Mesenchymal stem cell (in vitro differentiated cells and primary cell): ENCODE measurements around the gene SNX27.

Source experiments
- DNase-seq: peaks from one replicate; pipeline ENCODE4 v3.0.0-alpha.2; 2013
- H2AFZ ChIP-seq: one replicate; pipeline ENCODE4 v1.6.1; 2013; ENCODE audit warnings: low read depth, mild to moderate bottlenecking, control low read depth, inconsistent platforms, low read length, moderate library complexity
- H2AK5ac ChIP-seq: 2 replicates; pipeline ENCODE4 v1.6.1; 2013; ENCODE audit warnings: low read length, moderate library complexity, mild to moderate bottlenecking, inconsistent platforms; ENCODE audit not compliant: severe bottlenecking
- H2BK120ac ChIP-seq: one replicate; pipeline ENCODE4 v1.6.1; 2013; ENCODE audit warnings: low read depth, mild to moderate bottlenecking, inconsistent platforms, low read length, moderate library complexity
- H2BK12ac ChIP-seq, 2 experiments: one replicate each; pipeline ENCODE4 v1.6.1; 2013; ENCODE audit warnings: inconsistent platforms in 2 of 2, low read length in 2 of 2, mild to moderate bottlenecking in 2 of 2, moderate library complexity in 2 of 2, control low read depth in 1 of 2
- H2BK15ac ChIP-seq: one replicate; pipeline ENCODE4 v1.6.1; 2013; ENCODE audit warnings: mild to moderate bottlenecking, low read depth, inconsistent platforms; ENCODE audit not compliant: poor library complexity, severe bottlenecking
- H2BK5ac ChIP-seq: 2 replicates; pipeline ENCODE4 v1.6.1; 2013; ENCODE audit warnings: low read depth, mild to moderate bottlenecking, low read length, control low read depth, inconsistent platforms; ENCODE audit not compliant: poor library complexity, severe bottlenecking
- H3K14ac ChIP-seq, 2 experiments: one replicate each; pipeline ENCODE4 v1.6.1; 2013; ENCODE audit warnings: inconsistent platforms in 2 of 2, low read length in 2 of 2, control low read depth in 1 of 2, mild to moderate bottlenecking in 1 of 2, moderate library complexity in 1 of 2
- H3K18ac ChIP-seq, 2 experiments: one replicate each; pipeline ENCODE4 v1.6.1; 2013; ENCODE audit warnings: inconsistent platforms in 2 of 2, low read length in 2 of 2, control low read depth in 1 of 2, low read depth in 1 of 2, mild to moderate bottlenecking in 1 of 2
- H3K23ac ChIP-seq, 2 experiments: one replicate each; pipeline ENCODE4 v1.6.1; 2013; ENCODE audit warnings: inconsistent platforms in 2 of 2, low read length in 2 of 2, mild to moderate bottlenecking in 2 of 2, moderate library complexity in 2 of 2, control low read depth in 1 of 2
- H3K27ac ChIP-seq: 2 replicates; pipeline ENCODE4 v1.5.1; 2013; ENCODE audit warnings: mild to moderate bottlenecking, moderate library complexity, low read length, control low read depth, inconsistent platforms; ENCODE audit not compliant: poor library complexity, severe bottlenecking
- H3K27me3 ChIP-seq, 2 experiments: 2 replicates each; pipeline versions ENCODE4 v1.6.1 to v1.7.0; 2013; ENCODE audit warnings: low read length in 2 of 2, mild to moderate bottlenecking in 2 of 2, moderate library complexity in 2 of 2, control low read depth in 1 of 2, inconsistent platforms in 1 of 2; ENCODE audit not compliant: control insufficient read depth in 1 of 2, insufficient read depth in 1 of 2
- H3K36me3 ChIP-seq, 2 experiments: 2 replicates each; pipeline versions ENCODE4 v1.6.1 to v1.7.0; 2013; ENCODE audit warnings: low read length in 2 of 2, control low read depth in 1 of 2, inconsistent platforms in 1 of 2, low read depth in 1 of 2, mild to moderate bottlenecking in 1 of 2; ENCODE audit not compliant: insufficient read depth in 2 of 2, control insufficient read depth in 1 of 2
- H3K4ac ChIP-seq, 2 experiments: one replicate each; pipeline ENCODE4 v1.6.1; 2013; ENCODE audit warnings: inconsistent platforms in 2 of 2, low read length in 2 of 2, mild to moderate bottlenecking in 2 of 2, moderate library complexity in 2 of 2, control low read depth in 1 of 2, low read depth in 1 of 2
- H3K4me1 ChIP-seq: 2 replicates; pipeline ENCODE4 v1.6.1; 2013; ENCODE audit warnings: low read depth, low read length, control low read depth; ENCODE audit not compliant: control insufficient read depth, insufficient read depth
- H3K4me2 ChIP-seq: 2 replicates; pipeline ENCODE4 v1.6.1; 2013; ENCODE audit warnings: low read length, mild to moderate bottlenecking, inconsistent platforms; ENCODE audit not compliant: poor library complexity, severe bottlenecking
- H3K4me3 ChIP-seq, 2 experiments: 2 replicates each; pipeline versions ENCODE4 v1.5.1 to v1.7.0; 2013; ENCODE audit warnings: low read length in 2 of 2, mild to moderate bottlenecking in 2 of 2, control low read depth in 1 of 2, low read depth in 1 of 2; ENCODE audit not compliant: insufficient read depth in 1 of 2
- H3K79me1 ChIP-seq: replicated peaks from 2 replicates; pipeline ENCODE4 v1.6.1; 2013; ENCODE audit warnings: mild to moderate bottlenecking, control low read depth, low read length, inconsistent platforms; ENCODE audit not compliant: poor library complexity, severe bottlenecking
- H3K9ac ChIP-seq: 2 replicates; pipeline ENCODE4 v1.7.0; 2013; ENCODE audit warnings: mild to moderate bottlenecking, low read length, moderate library complexity
- H3K9me3 ChIP-seq: 2 replicates; pipeline ENCODE4 v1.7.0; 2013; ENCODE audit warnings: mild to moderate bottlenecking, low read length; ENCODE audit not compliant: control insufficient read depth
- H4K8ac ChIP-seq: one replicate; pipeline ENCODE4 v1.6.1; 2013; ENCODE audit warnings: inconsistent platforms, mild to moderate bottlenecking, low read length, moderate library complexity
- H4K91ac ChIP-seq: one replicate; pipeline ENCODE4 v1.6.1; 2013; ENCODE audit warnings: mild to moderate bottlenecking, low read length, inconsistent platforms
- WGBS: methylation state at CpG from one replicate; pipeline ENCODE4 v1.1.7; 2013; ENCODE audit warnings: mixed read lengths; 5-methylcytosine and 5-hydroxymethylcytosine counted together

Gene SNX27

DNA sequence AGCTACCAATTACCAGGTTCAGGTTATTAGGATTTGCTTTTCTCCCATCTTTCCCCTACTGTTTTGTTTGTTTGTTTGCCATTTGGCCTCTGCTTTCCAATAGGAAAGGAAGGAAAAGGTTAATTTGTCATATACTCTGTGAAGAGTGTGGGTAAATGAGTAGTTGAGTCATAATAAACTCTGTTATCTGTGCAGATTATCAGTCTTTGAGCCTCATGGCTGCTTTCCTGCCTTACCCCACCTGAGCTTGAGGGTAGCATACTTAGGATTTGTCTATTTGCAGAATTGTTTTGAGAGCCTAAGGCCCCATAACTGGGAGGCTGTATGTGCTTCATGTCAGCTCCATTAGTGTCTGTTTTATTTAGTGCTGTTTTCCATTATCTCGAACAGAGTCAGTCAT, 32.9 kb upstream of the SNX27 start:
- H2BK5ac ChIP-seq = no peak overlapping the region
- peaks cover 8% of the 10 kb centered on the region for H3K4me1 ChIP-seq
- no peak overlapping the region for H2AK5ac ChIP-seq
- no peaks in the 10 kb centered on the region for H3K27me3 ChIP-seq
- H3K4ac ChIP-seq = no peak overlapping the region
- H4K8ac ChIP-seq = no peak overlapping the region
- no peak overlapping the region for H3K4me3 ChIP-seq
- no peak overlapping the region for H3K14ac ChIP-seq
- H3K23ac ChIP-seq = no peak overlapping the region
- no peak overlapping the region for H2BK15ac ChIP-seq
- H3K18ac ChIP-seq = no peak overlapping the region
- no peak overlapping the region for H4K91ac ChIP-seq
- peaks cover 8% of the 10 kb centered on the region for H3K79me1 ChIP-seq
- no peaks in the 10 kb centered on the region for H3K9me3 ChIP-seq
- no peak overlapping the region for H3K4me2 ChIP-seq
- H2BK120ac ChIP-seq = no peak overlapping the region
- no peak overlapping the region for H2BK12ac ChIP-seq
- H2AFZ ChIP-seq = no peak overlapping the region
- H3K27ac ChIP-seq = no peak overlapping the region
- DNase-seq = no peak
- no CpG with 5 or more reads among the region's 1 CpG for WGBS
- no peak overlapping the region for H3K9ac ChIP-seq
- H3K36me3 ChIP-seq = peaks cover 21 to 56% of the 10 kb centered on the region in 2 experiments

- H3K23ac ChIP-seq = no peak overlapping the region
- no peaks in the 10 kb centered on the region for H3K9me3 ChIP-seq
- no peak overlapping the region for H2BK12ac ChIP-seq
- H3K14ac ChIP-seq = no peak overlapping the region
- no peak overlapping the region for H2AFZ ChIP-seq
- H4K91ac ChIP-seq = no peak overlapping the region
- H3K36me3 ChIP-seq = peaks cover 21 to 49% of the 10 kb centered on the region in 2 experiments
- H3K18ac ChIP-seq = no peak overlapping the region
- no peak overlapping the region for H3K4me3 ChIP-seq
- no peak overlapping the region for H3K4ac ChIP-seq
- WGBS = 94% methylated on average over 8 of the region's 8 CpGs
- H3K9ac ChIP-seq = no peak overlapping the region
- H3K4me1 ChIP-seq = peaks cover 8% of the 10 kb centered on the region
- H2BK120ac ChIP-seq = no peak overlapping the region
- no peak overlapping the region for H2BK15ac ChIP-seq
- no peak overlapping the region for H2BK5ac ChIP-seq
- peaks cover 7% of the 10 kb centered on the region for H3K79me1 ChIP-seq
- no peak overlapping the region for H3K4me2 ChIP-seq
- H3K27me3 ChIP-seq = no peaks in the 10 kb centered on the region
- no peak overlapping the region for H4K8ac ChIP-seq
- DNase-seq = peak; percentile 8
- no peak overlapping the region for H2AK5ac ChIP-seq
- H3K27ac ChIP-seq = no peak overlapping the region
These were observed 32.2 kb upstream of the SNX27 start for GRCh38 chr1:151579436-151580225.

DNA sequence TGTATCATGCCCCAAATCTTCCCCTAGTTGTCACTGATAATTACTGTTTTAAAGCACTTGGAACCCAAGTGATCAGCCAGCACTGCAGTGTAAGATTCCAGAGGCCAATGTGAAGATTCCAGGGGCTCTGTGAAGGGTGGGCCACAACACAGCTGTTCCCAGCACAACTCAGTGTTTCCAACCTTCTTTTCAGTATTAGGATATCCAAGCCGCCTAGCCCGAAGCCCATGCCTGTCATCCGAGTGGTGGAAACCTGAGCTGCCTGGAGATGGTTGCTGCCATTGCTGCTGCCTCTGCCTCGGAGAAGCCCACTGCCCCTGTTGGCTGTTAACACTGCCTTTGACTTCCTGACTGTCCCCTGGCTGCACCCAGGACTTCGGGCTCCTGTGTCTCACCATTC, 30.4 kb upstream of the SNX27 start:
- Histone ChIP-seq H3K27me3 (no peaks in the 10 kb centered on the region), H3K4me1 (peaks cover 16% of the 10 kb centered on the region), H3K14ac (no peak overlapping the region), H3K23ac (no peak overlapping the region), H3K27ac (no peak overlapping the region), H4K91ac (no peak overlapping the region), H3K36me3 (peaks cover 15 to 36% of the 10 kb centered on the region in 2 experiments), H4K8ac (no peak overlapping the region), H2BK15ac (no peak overlapping the region), H2BK12ac (no peak overlapping the region), H3K79me1 (peaks cover 2% of the 10 kb centered on the region), H2AFZ (no peak overlapping the region), H3K4ac (no peak overlapping the region), H2AK5ac (no peak overlapping the region), H2BK120ac (no peak overlapping the region), H3K9me3 (no peaks in the 10 kb centered on the region), H3K4me3 (no peak overlapping the region), H3K9ac (no peak overlapping the region), H2BK5ac (no peak overlapping the region), H3K4me2 (no peak overlapping the region), H3K18ac (no peak overlapping the region)
- WGBS = 84% methylated on average over 5 of the region's 5 CpGs
- no peak for DNase-seq

DNA sequence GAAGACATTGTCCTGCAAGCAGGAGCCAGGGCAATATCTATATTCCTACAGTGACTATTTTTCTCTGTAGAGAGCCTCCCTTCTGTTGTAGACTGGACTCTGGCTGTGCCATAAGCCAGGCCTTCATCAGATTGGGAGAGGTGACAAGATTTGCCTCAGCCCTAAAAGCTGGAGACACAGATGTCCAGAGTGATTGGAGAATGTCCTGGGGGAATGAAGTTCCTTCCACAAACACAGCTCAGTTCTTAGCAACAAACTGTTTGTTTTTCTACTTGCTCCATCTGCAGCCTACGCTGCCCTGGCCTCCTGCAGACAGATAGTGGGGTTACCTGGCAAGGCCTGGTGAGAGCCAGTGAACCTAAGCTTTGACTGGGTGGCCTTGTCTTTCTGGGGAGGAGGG, 29.9 kb upstream of the SNX27 start:
- H3K27ac ChIP-seq = peak overlapping the region; percentile 13
- H2BK120ac ChIP-seq = no peak overlapping the region
- no peak overlapping the region for H3K4me3 ChIP-seq
- DNase-seq = no peak
- H2AK5ac ChIP-seq = no peak overlapping the region
- H3K79me1 ChIP-seq = peaks cover 2% of the 10 kb centered on the region
- H3K4me1 ChIP-seq = peaks cover 17% of the 10 kb centered on the region
- H3K14ac ChIP-seq = no peak overlapping the region
- no peak overlapping the region for H2BK12ac ChIP-seq
- no peak overlapping the region for H3K4ac ChIP-seq
- H3K9me3 ChIP-seq = no peaks in the 10 kb centered on the region
- no peak overlapping the region for H3K4me2 ChIP-seq
- H3K18ac ChIP-seq = no peak overlapping the region
- H2BK15ac ChIP-seq = no peak overlapping the region
- no peak overlapping the region for H2AFZ ChIP-seq
- 90% methylated on average over 1 of the region's 1 CpG for WGBS
- H4K91ac ChIP-seq = no peak overlapping the region
- no peak overlapping the region for H4K8ac ChIP-seq
- no peaks in the 10 kb centered on the region for H3K27me3 ChIP-seq
- peaks cover 15 to 35% of the 10 kb centered on the region in 2 experiments for H3K36me3 ChIP-seq
- no peak overlapping the region for H2BK5ac ChIP-seq
- H3K9ac ChIP-seq = no peak overlapping the region
- H3K23ac ChIP-seq = no peak overlapping the region
